K562 (cell line): ENCODE data around the gene BACE1. TPM values are rescaled to one million over a fixed set of nuclear protein-coding genes. Genes with fewer than 3 reads are reported as not detected.

Source experiments
- ATAC-seq: fragments of 200-7000 bp; cut with Tn5 transposase; 3 replicates; pipeline ENCODE4 v1.9.1; 2020; ENCODE audit warnings: moderate library complexity
- BruUV-seq: library from RNA; stranded (reverse); fragments of 400-500 nt; replicated peaks from 2 replicates; lab custom pipeline; 2021; lab: Mats Ljungman, UMichigan
- CTCF ChIA-PET: fragments of 300-600 bp; formaldehyde crosslinking; extraction: SDS; loops from one replicate; lab custom pipeline; 2021; ENCODE audit warnings: low intra/inter-chr PET ratio; lab: Yijun Ruan, JAX
- POLR2A ChIA-PET: fragments of 300-600, 350-650 bp; sonication (Branson Sonifier 250); formaldehyde crosslinking; extraction: SDS; loops from one replicate; lab custom pipeline; 2021; ENCODE audit warnings: antibody characterized with exemption, inconsistent platforms; lab: Yijun Ruan, JAX
- DNase-seq, 4 experiments: peaks; one replicate each; pipeline versions ENCODE4 v3.0.0 to v3.0.0-alpha.2; 2011 to 2018; ENCODE audit warnings: low spot score in 3 of 4, mixed read lengths in 3 of 4; ENCODE audit errors: extremely low read depth in 1 of 4
- FAIRE-seq: peaks from 2 replicates; lab custom pipeline; 2011; peaks lifted over from hg19 to GRCh38; lab: Jason Lieb, UNC
- H2AFZ ChIP-seq: 2 replicates; pipeline ENCODE4 v1.6.0; 2011; ENCODE audit warnings: low read depth, low read length, control low read depth, inconsistent platforms
- H3K27ac ChIP-seq: fragments of 200-600 bp; 3 replicates; pipeline ENCODE4 v1.8.0; 2011; ENCODE audit warnings: low read depth, mild to moderate bottlenecking, control low read depth, inconsistent platforms, low read length, moderate library complexity, mixed read lengths; ENCODE audit errors: extremely low read depth
- H3K27me3 ChIP-seq, 2 experiments: fragments of 300-600 bp in 1 of 2; 2 replicates in 1 of 2; 3 replicates in 1 of 2; pipeline versions ENCODE4 v1.6.0 to v1.8.0; 2011; ENCODE audit warnings: inconsistent platforms in 2 of 2, low read length in 2 of 2, mild to moderate bottlenecking in 1 of 2, mixed read lengths in 1 of 2, moderate library complexity in 1 of 2; ENCODE audit not compliant: control insufficient read depth in 2 of 2, insufficient read depth in 2 of 2
- H3K36me3 ChIP-seq: fragments of 300-600 bp; 3 replicates; pipeline ENCODE4 v1.8.0; 2011; ENCODE audit warnings: mild to moderate bottlenecking, low read length, inconsistent platforms; ENCODE audit not compliant: control insufficient read depth, insufficient read depth
- H3K4me1 ChIP-seq, 2 experiments: fragments of 200-600 bp in 1 of 2; replicated peaks in 1 of 2; 2 replicates in 1 of 2; 3 replicates in 1 of 2; pipeline versions ENCODE4 v1.5.1 to v1.8.0; 2011; ENCODE audit warnings: inconsistent platforms in 2 of 2, low read length in 2 of 2, mild to moderate bottlenecking in 1 of 2, mixed read lengths in 1 of 2, moderate library complexity in 1 of 2; ENCODE audit not compliant: control insufficient read depth in 2 of 2, insufficient read depth in 2 of 2
- H3K4me2 ChIP-seq: 2 replicates; pipeline ENCODE4 v1.6.1; 2011; ENCODE audit warnings: low read length, control low read depth, inconsistent platforms, mixed read lengths; ENCODE audit not compliant: insufficient read depth
- H3K4me3 ChIP-seq: fragments of 200-600 bp; sonication (generic), shearing (Covaris generic); 2 replicates; pipeline ENCODE4 v1.5.1; 2016; ENCODE audit warnings: control low read depth, inconsistent platforms
- H3K79me2 ChIP-seq: fragments of 200-600 bp; 3 replicates; pipeline ENCODE4 v1.8.0; 2011; ENCODE audit warnings: low read length, inconsistent platforms; ENCODE audit not compliant: control insufficient read depth, insufficient read depth
- H3K9ac ChIP-seq, 2 experiments: 2 replicates each; pipeline versions ENCODE4 v1.6.0 to v1.6.1; 2011; ENCODE audit warnings: low read depth in 2 of 2, low read length in 2 of 2, control low read depth in 1 of 2, inconsistent platforms in 1 of 2, mild to moderate bottlenecking in 1 of 2, mixed read lengths in 1 of 2; ENCODE audit not compliant: insufficient read depth in 1 of 2
- H3K9me1 ChIP-seq: one replicate; pipeline ENCODE4 v1.6.0; 2011; ENCODE audit warnings: inconsistent platforms, mild to moderate bottlenecking, low read length, moderate library complexity; ENCODE audit not compliant: control insufficient read depth, insufficient read depth
- H3K9me3 ChIP-seq: replicated peaks from 2 replicates; pipeline ENCODE4 v1.5.1; 2011; ENCODE audit warnings: low read depth, low read length, inconsistent platforms; ENCODE audit not compliant: control insufficient read depth, insufficient read depth
- H4K20me1 ChIP-seq: replicated peaks from 2 replicates; pipeline ENCODE4 v1.6.1; 2011; ENCODE audit warnings: low read length, inconsistent platforms, mixed read lengths; ENCODE audit not compliant: control insufficient read depth, insufficient read depth
- ARID4B ChIP-seq: sonication (generic); formaldehyde crosslinking; IDR thresholded peaks from 2 replicates; pipeline ENCODE4 v1.8.0; 2022; ENCODE audit warnings: mild to moderate bottlenecking, missing genetic modification reagents
- CHAMP1 ChIP-seq: fragments of 450-650 bp; IDR thresholded peaks from 2 replicates; pipeline ENCODE4 v1.6.1; 2016; ENCODE audit warnings: mild to moderate bottlenecking
- CXXC5 ChIP-seq: fragments of 250-450 bp; sonication (Bioruptor Pico); IDR thresholded peaks from 2 replicates; pipeline ENCODE4 v1.8.0; 2022; ENCODE audit warnings: inconsistent platforms, mild to moderate bottlenecking, moderate library complexity
- E2F5 ChIP-seq: sonication (generic); formaldehyde crosslinking; IDR thresholded peaks from 2 replicates; pipeline ENCODE4 v1.8.0; 2022; ENCODE audit warnings: mild to moderate bottlenecking, missing genetic modification reagents
- EGR1 ChIP-seq: fragments of 450-650 bp; conservative IDR thresholded peaks from 2 replicates; pipeline ENCODE4 v1.6.1; 2017; ENCODE audit warnings: mild to moderate bottlenecking
- ETV5 ChIP-seq: sonication (generic); formaldehyde crosslinking; IDR thresholded peaks from 2 replicates; pipeline ENCODE4 v1.4.0; 2020; ENCODE audit warnings: low read depth, mild to moderate bottlenecking, missing genetic modification reagents
- PYGO2 ChIP-seq: fragments of 450-650 bp; IDR thresholded peaks from 2 replicates; pipeline ENCODE4 v1.6.1; 2016; ENCODE audit warnings: mild to moderate bottlenecking, missing genetic modification characterization, moderate library complexity, missing compliant biosample characterization
- RBM14 ChIP-seq: fragments of 200-400 bp; formaldehyde crosslinking; IDR thresholded peaks from 2 replicates; pipeline ENCODE4 v1.6.1; 2018; ENCODE audit warnings: low read depth, mild to moderate bottlenecking, low read length, moderate library complexity, borderline replicate concordance; ENCODE audit not compliant: insufficient read depth
- RBM25 ChIP-seq: fragments of 200-400 bp; formaldehyde crosslinking; IDR thresholded peaks from 2 replicates; pipeline ENCODE4 v1.6.1; 2018; ENCODE audit warnings: low read length, low read depth, moderate library complexity; ENCODE audit not compliant: severe bottlenecking
- TEAD2 ChIP-seq: fragments of 450-650 bp; IDR thresholded peaks from 2 replicates; pipeline ENCODE4 v1.6.1; 2016; ENCODE audit warnings: missing genetic modification characterization, control low read depth, missing compliant biosample characterization
- ZNF699 ChIP-seq: fragments of 250-450 bp; sonication (Bioruptor Pico); IDR thresholded peaks from 2 replicates; pipeline ENCODE4 v1.8.0; 2021; ENCODE audit warnings: mild to moderate bottlenecking, moderate library complexity; ENCODE audit not compliant: insufficient replicate concordance
- WGBS: fragments of 100-300 bp; shearing (Covaris generic); methylation state at CpG from one replicate; pipeline ENCODE4 v1.1.6; 2016; ENCODE audit warnings: low coverage, mixed read lengths; ENCODE audit not compliant: insufficient coverage; ENCODE audit errors: missing lambda C conversion rate; 5-methylcytosine and 5-hydroxymethylcytosine counted together
- in situ Hi-C: fragments of 300-500 bp; cut with MboI; formaldehyde crosslinking; loops from 4 replicates; pipeline ENCODE4 v1.15.0; 2018; ENCODE audit warnings: inconsistent platforms, mixed read lengths
- intact Hi-C: fragments of 100-400 bp; cut with micrococcal nuclease; formaldehyde crosslinking; loops from 2 replicates; pipeline ENCODE4 v1.14.2; 2022
- polyA plus RNA-seq, 8 experiments: library from polyadenylated mRNA; depleted of rRNA in 4 of 8; stranded (reverse) in 5 of 8; unstranded in 3 of 8; fragments of >200 nt; fragmentation: Nextera tagmentation in 2 of 8; fragmentation: Illumina TruSeq in 1 of 8; extraction: Ambion mirVana in 2 of 8; extraction: Trizol in 1 of 8; gene quantifications; 2 replicates each; pipeline versions ENCODE4 v1.2.1 to v1.2.3, GENCODE V29; 2011 to 2014; ENCODE audit warnings: inconsistent platforms in 1 of 8, missing spikeins in 1 of 8
- total RNA-seq, 7 experiments: library from RNA; depleted of rRNA in 6 of 7; stranded (reverse); fragments of >200 nt in 6 of 7; fragmentation: Illumina TruSeq in 2 of 7; extraction: Trizol in 2 of 7; gene quantifications; 2 replicates each; pipeline versions ENCODE4 v1.2.1 to v1.2.3, GENCODE V29; 2011 to 2021; ENCODE audit warnings: low replicate concordance in 1 of 7

The BACE1 gene
- total and polyA plus RNA-seq, 9 of the 15 experiments (the other 6 are each of a cell fraction or from before 2014, with no cell fraction given): 0.01 to 0.25 (median 0.16) TPM; not detected in 5

- no peak for TF ChIP-seq RBM14
- no peak for TF ChIP-seq CHAMP1
- TF ChIP-seq ZNF699: no peak
These were observed 34.9 kb downstream of the BACE1 start (continued) for GRCh38 chr11:117281159-117281558.

DNA sequence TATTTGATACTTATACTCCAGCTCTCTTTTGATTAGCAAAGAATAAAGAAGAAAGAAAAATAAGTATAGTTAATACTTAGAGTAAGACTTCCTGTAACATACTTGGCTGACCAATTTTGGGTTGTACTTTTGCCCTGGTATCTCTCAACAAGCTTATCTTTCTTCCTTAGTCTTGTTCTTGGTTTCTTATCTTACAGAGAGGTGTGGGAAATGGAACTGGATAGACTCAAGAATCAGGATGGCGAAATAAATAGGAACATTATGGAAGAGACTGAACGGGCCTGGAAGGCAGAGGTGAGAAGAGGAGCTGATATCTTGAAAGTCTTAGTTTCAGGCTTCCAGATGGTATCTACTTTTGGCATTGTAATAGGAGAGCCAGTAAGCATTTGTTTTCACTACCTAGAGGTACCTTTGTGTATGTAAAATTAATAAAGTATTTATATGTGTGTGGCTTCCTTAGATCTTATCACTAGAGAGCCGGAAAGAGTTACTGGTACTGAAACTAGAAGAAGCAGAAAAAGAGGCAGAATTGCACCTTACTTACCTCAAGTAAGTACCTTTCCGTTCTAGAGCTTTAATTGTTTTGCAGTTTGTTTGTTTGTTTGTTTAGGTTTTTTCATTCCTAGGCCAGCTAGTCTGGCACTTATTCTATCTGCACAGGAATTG, 36.2 kb downstream of the BACE1 start:
- Histone ChIP-seq H3K79me2 (no peaks in the 10 kb centered on the region), H2AFZ (no peak overlapping the region), H3K27me3 (no peaks in the 10 kb centered on the region), H3K36me3 (peaks cover 39% of the 10 kb centered on the region), H3K9me1 (no peaks in the 10 kb centered on the region), H3K9ac (no peak overlapping the region), H3K27ac (no peak overlapping the region), H3K4me2 (no peak overlapping the region; the same call in 1 of the 2 replicates), H3K4me1 (peaks cover 0 to 5% of the 10 kb centered on the region in 2 experiments; a peak in 3 of 5 replicates), H3K9me3 (no peaks in the 10 kb centered on the region), H3K4me3 (no peak overlapping the region), H4K20me1 (no peaks in the 10 kb centered on the region)
- intact Hi-C loops: no loop called here
- FAIRE-seq: no peak
- ChIA-PET CTCF (no interaction called here), POLR2A (interaction anchor here (0.6 kb wide), 1 partner anchor 563 kb away, joined by 4 read pairs; no protein-coding TSS in a partner anchor)
- no TSS peak for BruUV-seq
- DNase-seq: no peak
- ATAC-seq: no peak
- WGBS: 59% methylated on average over 4 of the region's 4 CpGs
- in situ Hi-C loops: no loop called here
- TF ChIP-seq ETV5 (CRISPR knock-in tag) (no peak), EGR1 (no peak), CXXC5 (CRISPR knock-in tag) (no peak), PYGO2 (tag) (no peak), RBM25 (no peak), ARID4B (CRISPR knock-in tag) (no peak), TEAD2 (tag) (no peak), E2F5 (CRISPR knock-in tag) (no peak)
